A549 (cell line): ENCODE measurements around the gene CCDC182.

ENCODE experiments used
- FOSL2 ChIP-seq, 2 experiments: fragments of 450-650 bp in 1 of 2; fragments of >200 bp in 1 of 2; sonication (Bioruptor Twin) in 1 of 2; formaldehyde crosslinking; IDR thresholded peaks; 2 replicates each; pipeline versions ENCODE4 v1.5.0 to v1.6.1; 2016 to 2020; ENCODE audit warnings: mild to moderate bottlenecking in 1 of 2, moderate library complexity in 1 of 2
- POLR2A ChIP-seq: IDR thresholded peaks from 2 replicates; pipeline ENCODE4 v1.6.1; 2012; ENCODE audit warnings: mild to moderate bottlenecking, low read length
- TF ChIP-seq, protein P1 (sequence below): fragments of >200 bp; sonication (Bioruptor Twin); formaldehyde crosslinking; IDR thresholded peaks from 3 replicates; pipeline ENCODE4 v1.5.1; 2016

DNA sequence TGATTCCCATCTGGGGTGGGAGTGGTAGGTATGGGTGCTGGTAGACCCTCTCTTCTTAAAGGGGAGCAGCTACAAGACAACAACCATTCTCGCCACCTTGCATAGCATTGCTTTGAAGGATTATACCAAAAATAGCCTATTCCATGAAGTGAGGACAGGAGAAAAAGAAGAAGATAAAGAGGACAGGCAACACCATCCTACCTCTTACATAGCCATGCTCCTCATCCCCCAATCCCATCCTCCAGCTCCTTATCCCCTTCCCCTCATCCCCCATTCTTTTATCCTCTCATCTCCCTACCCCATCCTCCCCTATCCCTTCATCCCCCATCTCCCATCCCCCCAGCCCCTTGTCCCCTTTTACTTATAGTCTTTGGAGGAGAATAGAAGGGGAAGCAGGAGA is 29.1 kb downstream of the CCDC182 start:
- no peak for TF ChIP-seq FOSL2 (IDR thresholded peaks at IDR 0.05)
- no peak for TF ChIP-seq FOSL2 (CRISPR knock-in tag; IDR thresholded peaks at IDR 0.05)
- TF ChIP-seq, protein P1, sequence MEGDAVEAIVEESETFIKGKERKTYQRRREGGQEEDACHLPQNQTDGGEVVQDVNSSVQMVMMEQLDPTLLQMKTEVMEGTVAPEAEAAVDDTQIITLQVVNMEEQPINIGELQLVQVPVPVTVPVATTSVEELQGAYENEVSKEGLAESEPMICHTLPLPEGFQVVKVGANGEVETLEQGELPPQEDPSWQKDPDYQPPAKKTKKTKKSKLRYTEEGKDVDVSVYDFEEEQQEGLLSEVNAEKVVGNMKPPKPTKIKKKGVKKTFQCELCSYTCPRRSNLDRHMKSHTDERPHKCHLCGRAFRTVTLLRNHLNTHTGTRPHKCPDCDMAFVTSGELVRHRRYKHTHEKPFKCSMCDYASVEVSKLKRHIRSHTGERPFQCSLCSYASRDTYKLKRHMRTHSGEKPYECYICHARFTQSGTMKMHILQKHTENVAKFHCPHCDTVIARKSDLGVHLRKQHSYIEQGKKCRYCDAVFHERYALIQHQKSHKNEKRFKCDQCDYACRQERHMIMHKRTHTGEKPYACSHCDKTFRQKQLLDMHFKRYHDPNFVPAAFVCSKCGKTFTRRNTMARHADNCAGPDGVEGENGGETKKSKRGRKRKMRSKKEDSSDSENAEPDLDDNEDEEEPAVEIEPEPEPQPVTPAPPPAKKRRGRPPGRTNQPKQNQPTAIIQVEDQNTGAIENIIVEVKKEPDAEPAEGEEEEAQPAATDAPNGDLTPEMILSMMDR: no peak
- TF ChIP-seq POLR2A: no peak
